GM12872 (cell line): ENCODE results near the gene DNAH1.

Experiments used
- TF ChIP-seq, protein P1 (sequence below): IDR thresholded peaks from 3 replicates; pipeline ENCODE4 v1.5.1; 2011; ENCODE audit warnings: low read depth, mild to moderate bottlenecking, low read length, moderate library complexity; ENCODE audit not compliant: insufficient read depth

DNAH1 gene

DNA sequence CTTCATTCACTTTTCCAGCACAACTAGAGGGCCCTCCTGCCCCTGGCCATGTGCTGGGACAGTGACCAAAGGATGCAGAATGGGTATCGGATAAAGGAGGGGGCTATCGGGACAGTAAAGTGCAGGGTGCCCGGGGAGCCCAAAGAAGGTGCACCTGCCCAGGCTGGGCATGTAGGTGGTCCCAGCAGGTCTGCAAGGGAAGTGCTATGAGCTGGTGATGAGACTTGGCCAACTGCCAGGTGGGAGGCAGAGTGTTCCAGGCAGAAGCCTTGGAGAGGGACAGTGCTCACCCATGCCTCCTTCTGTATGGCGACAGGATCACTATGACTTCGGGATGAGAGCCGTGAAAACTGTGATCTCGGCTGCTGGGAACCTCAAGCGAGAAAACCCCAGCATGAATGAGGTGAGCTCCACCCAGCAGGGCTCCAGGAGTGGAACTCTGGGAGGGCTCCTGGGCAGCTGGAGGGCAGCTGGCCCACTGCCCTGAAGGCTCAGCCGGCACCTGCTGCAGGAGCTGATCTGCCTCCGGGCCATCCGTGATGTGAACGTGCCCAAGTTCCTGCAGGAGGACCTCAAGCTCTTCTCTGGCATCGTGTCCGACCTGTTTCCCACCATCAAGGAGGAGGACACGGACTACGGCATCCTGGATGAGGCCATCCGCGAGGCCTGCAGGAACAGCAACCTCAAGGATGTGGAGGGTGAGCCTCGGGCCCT is 48.4 kb downstream of the DNAH1 start:
- TF ChIP-seq, protein P1, sequence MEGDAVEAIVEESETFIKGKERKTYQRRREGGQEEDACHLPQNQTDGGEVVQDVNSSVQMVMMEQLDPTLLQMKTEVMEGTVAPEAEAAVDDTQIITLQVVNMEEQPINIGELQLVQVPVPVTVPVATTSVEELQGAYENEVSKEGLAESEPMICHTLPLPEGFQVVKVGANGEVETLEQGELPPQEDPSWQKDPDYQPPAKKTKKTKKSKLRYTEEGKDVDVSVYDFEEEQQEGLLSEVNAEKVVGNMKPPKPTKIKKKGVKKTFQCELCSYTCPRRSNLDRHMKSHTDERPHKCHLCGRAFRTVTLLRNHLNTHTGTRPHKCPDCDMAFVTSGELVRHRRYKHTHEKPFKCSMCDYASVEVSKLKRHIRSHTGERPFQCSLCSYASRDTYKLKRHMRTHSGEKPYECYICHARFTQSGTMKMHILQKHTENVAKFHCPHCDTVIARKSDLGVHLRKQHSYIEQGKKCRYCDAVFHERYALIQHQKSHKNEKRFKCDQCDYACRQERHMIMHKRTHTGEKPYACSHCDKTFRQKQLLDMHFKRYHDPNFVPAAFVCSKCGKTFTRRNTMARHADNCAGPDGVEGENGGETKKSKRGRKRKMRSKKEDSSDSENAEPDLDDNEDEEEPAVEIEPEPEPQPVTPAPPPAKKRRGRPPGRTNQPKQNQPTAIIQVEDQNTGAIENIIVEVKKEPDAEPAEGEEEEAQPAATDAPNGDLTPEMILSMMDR: no peak

GRCh38 chr3:52366527-52366926 is 50.4 kb downstream of the DNAH1 start:
- TF ChIP-seq, protein P1: no peak

DNA sequence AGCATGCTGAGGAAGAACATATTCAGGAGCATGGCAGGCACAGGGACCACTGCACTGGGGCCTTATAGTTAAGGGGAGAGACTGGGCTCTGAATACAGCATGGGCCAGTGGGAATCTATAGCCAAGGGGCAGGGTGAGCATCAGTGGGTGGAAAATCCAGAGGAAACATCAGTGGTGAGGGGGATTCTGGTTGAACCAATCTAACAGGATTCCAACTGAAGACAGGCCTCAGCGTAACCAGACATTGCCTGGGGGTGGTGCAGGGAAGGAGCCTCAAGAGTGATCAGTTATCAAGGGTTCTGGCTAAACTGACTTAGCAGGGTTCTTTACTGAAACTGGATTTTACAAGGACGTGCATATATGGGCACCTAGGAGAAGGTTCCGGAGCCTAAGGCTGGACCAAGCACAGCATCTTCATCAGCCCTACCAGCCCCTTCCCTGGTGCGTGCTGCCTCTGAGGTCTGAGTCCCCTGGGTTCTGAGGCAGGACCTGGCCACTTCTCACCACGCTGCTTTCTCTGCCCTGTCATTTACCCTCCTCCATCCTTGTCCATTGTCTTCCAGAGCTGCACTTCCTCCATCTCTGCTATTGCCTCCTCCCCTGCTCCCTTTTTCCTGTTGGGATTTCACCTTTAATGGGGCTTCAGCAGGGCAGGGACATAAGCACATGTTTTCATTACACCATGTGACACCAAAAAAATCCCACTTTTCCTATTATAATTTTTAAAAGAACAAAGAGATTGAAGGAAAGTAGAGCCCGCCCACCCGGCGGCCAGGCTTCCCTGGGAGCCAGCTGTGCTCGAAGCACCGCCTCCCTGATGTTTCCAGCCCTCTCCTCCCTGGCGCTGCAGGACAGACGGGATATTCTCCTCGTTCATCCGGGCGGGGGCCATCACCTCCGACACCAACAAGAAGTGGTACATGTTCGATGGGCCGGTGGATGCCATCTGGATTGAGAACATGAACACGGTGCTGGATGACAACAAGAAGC is 52.1 kb downstream of the DNAH1 start:
- TF ChIP-seq, protein P1: no peak

GRCh38 chr3:52370531-52370930 is 54.4 kb downstream of the DNAH1 start:
- TF ChIP-seq, protein P1: no peak

DNA sequence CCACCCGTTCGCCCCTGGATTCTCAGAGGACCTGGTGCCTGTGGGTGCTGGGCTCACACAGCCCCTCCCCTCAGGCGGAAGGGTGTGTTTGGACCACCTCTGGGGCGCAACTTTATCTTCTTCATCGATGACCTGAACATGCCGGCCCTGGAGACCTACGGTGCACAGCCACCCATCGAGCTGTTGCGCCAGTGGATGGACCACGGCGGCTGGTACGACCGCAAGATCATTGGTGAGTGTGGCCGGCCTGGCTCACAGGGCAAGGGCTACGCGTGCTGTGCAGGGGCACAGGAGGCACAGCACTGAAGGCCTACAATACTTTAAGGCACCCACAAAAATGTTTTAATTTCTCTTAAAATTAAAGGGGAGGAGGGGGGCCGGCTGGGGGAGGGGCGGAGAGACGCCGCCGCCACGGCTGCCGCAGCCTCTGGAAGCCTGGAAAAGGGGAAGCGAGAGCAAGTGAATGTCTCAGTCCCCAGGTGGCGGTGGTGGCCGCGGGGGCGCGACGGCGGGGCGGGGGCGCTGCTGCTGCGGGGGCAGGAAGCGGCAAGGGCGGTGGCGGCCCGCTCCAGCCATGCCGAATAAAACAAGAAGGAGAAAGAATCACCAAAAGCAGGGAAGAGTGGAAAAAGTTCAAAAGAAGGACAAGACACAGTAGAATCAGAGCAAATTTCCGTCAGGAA is 56.8 kb downstream of the DNAH1 start:
- TF ChIP-seq, protein P1: no peak

DNA sequence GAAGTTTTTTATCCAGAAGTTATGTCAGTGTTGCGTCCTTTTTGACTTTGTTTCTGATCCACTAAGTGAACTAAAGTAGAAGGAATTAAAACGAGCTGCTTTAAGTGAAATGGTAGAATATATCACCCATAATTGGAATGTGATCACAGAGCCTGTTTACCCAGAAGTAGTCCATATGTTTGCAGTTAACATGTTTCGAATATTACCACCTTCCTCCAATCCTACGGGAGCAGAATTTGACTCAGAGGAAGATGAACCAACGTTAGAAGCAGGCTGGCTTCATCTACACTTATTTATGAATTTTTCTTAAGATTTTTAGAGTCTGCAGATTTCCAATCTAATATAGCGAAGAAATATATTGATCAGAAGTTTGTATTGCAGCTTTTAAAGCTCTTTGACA is 57.6 kb downstream of the DNAH1 start:
- TF ChIP-seq, protein P1: no peak

- TF ChIP-seq, protein P1: peak; percentile 18; the same call in 1 of the 3 replicates
Measured at GRCh38 chr3:52374173-52374572, 58.1 kb downstream of the DNAH1 start.
